GM10248 (cell line): ENCODE measurements around the gene ZFR2.

Source experiments
- CTCF ChIA-PET: fragments of 300-600 bp; sonication (Branson Sonifier 250); formaldehyde crosslinking; extraction: SDS; loops from one replicate; lab custom pipeline; 2021; ENCODE audit warnings: antibody characterized with exemption; lab: Yijun Ruan, JAX
- POLR2A ChIA-PET: fragments of 350-650 bp; sonication (Branson Sonifier 250); formaldehyde crosslinking; extraction: SDS; loops from one replicate; lab custom pipeline; 2020; ENCODE audit warnings: antibody characterized with exemption; lab: Yijun Ruan, JAX
- DNase-seq: peaks from one replicate; pipeline ENCODE4 v3.0.0; 2012; ENCODE audit errors: extremely low spot score
- TF ChIP-seq, protein P1 (sequence below): IDR thresholded peaks from 2 replicates; pipeline ENCODE4 v1.5.1; 2012; ENCODE audit warnings: mild to moderate bottlenecking, low read depth; ENCODE audit errors: extremely low read depth, missing control alignments, control extremely low read depth

The ZFR2 gene

GRCh38 chr19:3833578-3834348 is 35.1 kb downstream of the ZFR2 start:
- no peak for DNase-seq
- TF ChIP-seq, protein P1, sequence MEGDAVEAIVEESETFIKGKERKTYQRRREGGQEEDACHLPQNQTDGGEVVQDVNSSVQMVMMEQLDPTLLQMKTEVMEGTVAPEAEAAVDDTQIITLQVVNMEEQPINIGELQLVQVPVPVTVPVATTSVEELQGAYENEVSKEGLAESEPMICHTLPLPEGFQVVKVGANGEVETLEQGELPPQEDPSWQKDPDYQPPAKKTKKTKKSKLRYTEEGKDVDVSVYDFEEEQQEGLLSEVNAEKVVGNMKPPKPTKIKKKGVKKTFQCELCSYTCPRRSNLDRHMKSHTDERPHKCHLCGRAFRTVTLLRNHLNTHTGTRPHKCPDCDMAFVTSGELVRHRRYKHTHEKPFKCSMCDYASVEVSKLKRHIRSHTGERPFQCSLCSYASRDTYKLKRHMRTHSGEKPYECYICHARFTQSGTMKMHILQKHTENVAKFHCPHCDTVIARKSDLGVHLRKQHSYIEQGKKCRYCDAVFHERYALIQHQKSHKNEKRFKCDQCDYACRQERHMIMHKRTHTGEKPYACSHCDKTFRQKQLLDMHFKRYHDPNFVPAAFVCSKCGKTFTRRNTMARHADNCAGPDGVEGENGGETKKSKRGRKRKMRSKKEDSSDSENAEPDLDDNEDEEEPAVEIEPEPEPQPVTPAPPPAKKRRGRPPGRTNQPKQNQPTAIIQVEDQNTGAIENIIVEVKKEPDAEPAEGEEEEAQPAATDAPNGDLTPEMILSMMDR: no peak
- POLR2A ChIA-PET: no interaction called here
- CTCF ChIA-PET: no interaction called here

- CTCF ChIA-PET: no interaction called here
- POLR2A ChIA-PET: interaction anchor here (0.6 kb wide), 1 partner anchor 156 kb away, joined by 3 read pairs; no protein-coding TSS in a partner anchor
These were observed 36.8 kb downstream of the ZFR2 start for GRCh38 chr19:3832001-3832400.

DNA sequence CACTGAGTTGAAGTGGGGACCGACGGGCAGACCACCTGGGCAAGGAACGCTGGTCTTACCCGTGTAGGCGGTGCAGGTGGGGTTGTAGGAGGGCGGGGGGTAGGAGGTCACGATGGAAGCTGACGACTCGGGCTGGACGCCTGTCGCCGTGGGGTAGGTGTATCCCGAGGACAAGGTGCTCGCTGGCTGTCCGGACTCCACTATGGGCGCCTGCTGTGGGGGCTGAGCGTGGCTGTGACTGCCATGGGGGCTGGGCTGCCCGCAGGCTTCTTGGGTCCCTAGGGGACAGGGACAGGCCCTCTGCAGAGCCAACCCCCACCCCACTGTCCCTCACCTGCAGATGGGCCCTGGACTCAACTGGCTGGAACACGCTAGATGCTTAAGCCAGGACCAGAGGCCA is 37.2 kb downstream of the ZFR2 start:
- ChIA-PET POLR2A (no interaction called here), CTCF (no interaction called here)
- TF ChIP-seq, protein P1: no peak
- no peak for DNase-seq

More at GRCh38 chr19:3832001-3832400, 36.8 kb downstream of the ZFR2 start:
- TF ChIP-seq, protein P1: no peak
- no peak for DNase-seq

GRCh38 chr19:3830621-3831589 is 37.9 kb downstream of the ZFR2 start:
- ChIA-PET CTCF (interaction anchor here (1.0 to 1.7 kb wide), 3 partner anchors 9 to 244 kb away, joined by 4 to 11 read pairs (median 5); no protein-coding TSS in a partner anchor), POLR2A (no interaction called here)
- TF ChIP-seq, protein P1: no peak
- no peak for DNase-seq

GRCh38 chr19:3827306-3827705 is 41.5 kb downstream of the ZFR2 start:
- TF ChIP-seq, protein P1: no peak
- POLR2A ChIA-PET: no interaction called here
- CTCF ChIA-PET: interaction anchor here (2.3 kb wide), 1 partner anchor 9 kb away, joined by 8 read pairs; no protein-coding TSS in a partner anchor
- no peak for DNase-seq

DNA sequence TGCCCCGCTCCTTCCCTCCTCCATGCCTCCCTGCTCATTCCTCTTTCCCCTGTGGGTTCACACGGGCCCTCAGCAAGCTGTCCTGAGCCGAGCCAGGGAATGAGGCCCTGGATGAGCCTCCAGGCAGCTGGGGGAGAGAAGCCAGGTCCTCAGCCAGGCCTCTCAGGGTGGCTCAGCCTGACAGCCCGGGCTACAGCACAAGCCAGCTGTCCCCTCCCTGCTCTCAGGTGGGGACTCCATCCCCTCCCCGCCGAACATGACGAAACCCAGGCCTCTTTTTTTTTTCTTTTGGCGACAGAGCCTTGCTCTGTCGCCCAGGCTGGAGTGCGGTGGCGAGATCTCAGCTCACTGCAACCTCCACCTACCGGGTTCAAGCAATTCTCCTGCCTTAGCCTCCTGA is 42.7 kb downstream of the ZFR2 start:
- POLR2A ChIA-PET: no interaction called here
- TF ChIP-seq, protein P1: no peak
- CTCF ChIA-PET: interaction anchor here (2.3 kb wide), 1 partner anchor 8 kb away, joined by 8 read pairs; no protein-coding TSS in a partner anchor
- DNase-seq: no peak
